Cardiac muscle cell (in vitro differentiated cells and primary cell): ENCODE data around the gene SLC29A1. TPM values are rescaled to one million over a fixed set of nuclear protein-coding genes. Genes with fewer than 3 reads are reported as not detected.
A peak's percentile ranks its signal among the peaks of the same experiment; 100 is the strongest.

ENCODE experiments used
- DNase-seq, 2 donors: peaks; one replicate each; pipeline versions ENCODE4 v3.0.0 to v3.0.0-alpha.2; 2010 to 2017; ENCODE audit warnings: low read depth in 1 of 2, low spot score in 1 of 2
- H3K27ac ChIP-seq: fragments of 200-600 bp; sonication (generic); 2 replicates; pipeline ENCODE4 v1.5.1; 2016
- H3K27me3 ChIP-seq: fragments of 200-600 bp; sonication (generic); 2 replicates; pipeline ENCODE4 v1.6.0; 2016; ENCODE audit warnings: control low read depth
- H3K36me3 ChIP-seq: fragments of 200-600 bp; sonication (generic); 2 replicates; pipeline ENCODE4 v1.5.1; 2016; ENCODE audit warnings: control low read depth
- H3K4me1 ChIP-seq: fragments of 200-600 bp; sonication (generic); 2 replicates; pipeline ENCODE4 v1.8.1; 2017; ENCODE audit warnings: low read depth, mild to moderate bottlenecking, mixed run types
- H3K4me3 ChIP-seq: fragments of 200-600 bp; sonication (generic); 2 replicates; pipeline ENCODE4 v1.5.1; 2016; ENCODE audit warnings: mild to moderate bottlenecking
- H3K9me3 ChIP-seq: fragments of 200-600 bp; sonication (generic); 2 replicates; pipeline ENCODE4 v1.5.1; 2017; ENCODE audit warnings: low read depth, mild to moderate bottlenecking, control low read depth
- polyA plus RNA-seq: library from polyadenylated mRNA; unstranded; fragments of >200 nt; fragmentation: Nextera tagmentation; extraction: Ambion mirVana; gene quantifications from 2 replicates; pipeline ENCODE4 v1.2.1, GENCODE V29; 2016
- total RNA-seq: library from RNA; depleted of rRNA; stranded (reverse); fragments of >200 nt; gene quantifications from 2 replicates; pipeline ENCODE4 v1.2.3, GENCODE V29; 2016
- TF ChIP-seq, protein P1 (sequence below): IDR thresholded peaks from 2 replicates; pipeline ENCODE4 v1.5.1; 2012; ENCODE audit warnings: low read depth, mild to moderate bottlenecking, low read length

Gene SLC29A1
- total and polyA plus RNA-seq, 2 experiments from 2014 or later = 62.7 to 88.7 TPM

GRCh38 chr6:44221291-44221960 lies 2.0 kb upstream of the SLC29A1 start:
- Histone ChIP-seq H3K4me3 (no peak overlapping the region), H3K27ac (peak overlapping the region; percentile 64), H3K27me3 (no peaks in the 10 kb centered on the region), H3K9me3 (no peaks in the 10 kb centered on the region), H3K4me1 (peaks cover 29% of the 10 kb centered on the region), H3K36me3 (no peaks in the 10 kb centered on the region)
- DNase-seq = peak; percentile 82 to 88
- TF ChIP-seq, protein P1, sequence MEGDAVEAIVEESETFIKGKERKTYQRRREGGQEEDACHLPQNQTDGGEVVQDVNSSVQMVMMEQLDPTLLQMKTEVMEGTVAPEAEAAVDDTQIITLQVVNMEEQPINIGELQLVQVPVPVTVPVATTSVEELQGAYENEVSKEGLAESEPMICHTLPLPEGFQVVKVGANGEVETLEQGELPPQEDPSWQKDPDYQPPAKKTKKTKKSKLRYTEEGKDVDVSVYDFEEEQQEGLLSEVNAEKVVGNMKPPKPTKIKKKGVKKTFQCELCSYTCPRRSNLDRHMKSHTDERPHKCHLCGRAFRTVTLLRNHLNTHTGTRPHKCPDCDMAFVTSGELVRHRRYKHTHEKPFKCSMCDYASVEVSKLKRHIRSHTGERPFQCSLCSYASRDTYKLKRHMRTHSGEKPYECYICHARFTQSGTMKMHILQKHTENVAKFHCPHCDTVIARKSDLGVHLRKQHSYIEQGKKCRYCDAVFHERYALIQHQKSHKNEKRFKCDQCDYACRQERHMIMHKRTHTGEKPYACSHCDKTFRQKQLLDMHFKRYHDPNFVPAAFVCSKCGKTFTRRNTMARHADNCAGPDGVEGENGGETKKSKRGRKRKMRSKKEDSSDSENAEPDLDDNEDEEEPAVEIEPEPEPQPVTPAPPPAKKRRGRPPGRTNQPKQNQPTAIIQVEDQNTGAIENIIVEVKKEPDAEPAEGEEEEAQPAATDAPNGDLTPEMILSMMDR = peak; percentile 83

DNA sequence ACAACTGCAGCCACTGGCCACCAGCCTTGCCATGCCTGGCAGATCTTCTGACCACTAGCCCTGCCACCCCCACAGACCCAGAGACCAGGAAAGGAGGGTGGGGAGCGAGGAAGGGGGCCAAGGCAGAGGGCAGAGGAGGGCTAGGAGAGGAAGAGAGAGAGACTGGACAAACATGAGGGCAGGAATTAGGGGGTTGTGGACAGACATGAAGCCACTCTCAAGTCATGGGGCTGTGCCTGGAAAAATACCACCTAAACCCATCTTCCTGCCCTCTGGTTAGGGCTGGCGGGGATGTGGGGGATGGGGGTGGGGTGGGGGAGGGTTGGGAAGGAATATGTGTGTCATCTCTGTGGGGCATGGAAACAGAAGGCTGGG lies 1.4 kb upstream of the SLC29A1 start:
- no peak for DNase-seq
- Histone ChIP-seq H3K27me3 (no peaks in the 10 kb centered on the region), H3K4me3 (no peak overlapping the region), H3K27ac (peak overlapping the region; percentile 64), H3K4me1 (peaks cover 30% of the 10 kb centered on the region), H3K36me3 (no peaks in the 10 kb centered on the region), H3K9me3 (no peaks in the 10 kb centered on the region)
- TF ChIP-seq, protein P1 = no peak

DNA sequence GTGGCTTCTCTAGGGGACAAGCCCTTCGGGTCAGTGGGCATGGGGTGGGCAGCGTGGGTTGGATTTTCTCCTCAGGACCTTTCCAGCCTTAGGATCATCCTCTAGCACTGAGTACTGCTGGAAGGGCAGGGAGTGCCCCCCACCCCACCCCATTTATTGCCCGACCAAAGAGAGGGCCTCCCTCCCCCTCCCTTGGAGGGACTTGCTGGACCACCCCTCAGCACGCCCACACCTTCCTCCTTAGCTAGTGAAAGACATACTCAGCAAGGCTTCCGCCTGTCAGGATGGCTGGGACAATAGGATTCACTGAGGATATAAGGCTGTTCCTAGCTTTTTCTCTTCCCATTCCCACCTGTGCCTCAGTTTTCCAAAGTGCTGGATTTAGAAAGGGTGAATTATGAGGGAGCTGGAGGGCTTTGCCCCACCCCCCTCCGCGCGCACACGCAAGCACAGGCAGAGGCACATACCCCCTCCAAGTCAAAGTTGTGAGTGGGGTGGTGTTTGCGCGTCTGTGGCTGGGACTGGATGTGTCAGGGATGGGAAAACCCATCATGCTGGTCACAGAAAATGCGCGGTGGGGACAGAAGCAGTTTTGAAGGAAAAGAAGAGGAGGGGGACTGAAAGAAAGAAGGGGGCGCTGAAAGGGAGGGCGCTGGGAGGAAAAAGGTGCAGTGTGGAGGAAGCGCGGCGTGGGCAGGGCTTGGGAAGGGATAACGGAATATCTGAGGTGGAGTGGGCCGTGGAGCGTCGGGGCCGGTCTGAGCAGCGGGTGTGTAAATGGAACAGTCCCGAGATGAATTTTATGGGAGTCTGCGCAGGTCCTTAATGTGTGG lies 693 bp upstream of the SLC29A1 start:
- DNase-seq = no peak
- no peaks in the 10 kb centered on the region for H3K36me3 ChIP-seq
- no peak overlapping the region for H3K27ac ChIP-seq
- no peaks in the 10 kb centered on the region for H3K9me3 ChIP-seq
- H3K4me1 ChIP-seq = peaks cover 30% of the 10 kb centered on the region
- TF ChIP-seq, protein P1 = no peak
- H3K4me3 ChIP-seq = peak overlapping the region; percentile 47
- H3K27me3 ChIP-seq = no peaks in the 10 kb centered on the region

DNA sequence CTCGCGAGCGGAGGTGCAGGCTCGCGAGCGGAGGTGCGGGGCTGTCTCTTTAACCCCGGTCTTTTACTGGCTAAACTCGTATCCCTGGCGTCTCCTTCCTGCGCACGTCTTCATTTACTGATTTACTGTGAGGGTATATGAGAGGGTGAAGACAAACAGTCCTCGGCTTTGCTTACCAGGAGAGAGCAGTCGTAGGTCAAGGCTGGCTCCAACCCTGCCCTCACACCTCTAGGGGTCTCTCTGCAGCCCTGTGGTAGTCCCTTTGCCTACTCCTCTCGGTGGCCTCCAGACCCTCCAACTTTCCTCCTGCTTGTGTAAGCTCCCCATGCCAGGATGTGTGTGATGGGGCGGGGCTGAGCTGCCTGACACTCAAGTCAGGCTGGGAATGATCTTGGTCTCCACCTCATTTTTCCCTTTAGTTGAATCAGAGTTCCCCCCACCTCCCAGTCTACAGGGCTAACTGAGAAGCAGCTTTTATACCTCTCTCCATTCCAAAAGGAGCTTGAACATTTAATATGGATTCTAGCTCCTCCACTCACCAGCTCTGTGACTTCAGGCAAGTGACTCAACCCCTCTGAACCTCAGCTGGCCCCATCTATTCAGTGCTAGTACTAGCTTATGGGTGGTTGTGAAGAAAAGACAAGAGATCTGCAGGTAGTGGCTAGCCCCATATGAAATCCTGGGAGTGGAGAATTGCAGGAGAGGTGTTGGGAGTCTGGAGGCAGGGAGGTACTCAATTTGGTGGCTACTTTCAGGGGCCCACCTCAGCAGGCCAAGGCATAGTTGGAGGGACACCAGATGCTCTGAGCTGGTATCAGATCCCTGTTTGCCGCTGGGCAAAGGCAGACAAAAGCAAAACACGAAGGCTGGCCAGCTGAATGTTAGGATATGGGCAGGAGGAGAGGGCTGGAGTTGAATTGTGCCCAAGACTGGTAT lies 902 bp downstream of the SLC29A1 start:
- no peaks in the 10 kb centered on the region for H3K9me3 ChIP-seq
- TF ChIP-seq, protein P1 = no peak
- peak; percentile 16 to 39 for DNase-seq
- H3K27ac ChIP-seq = no peak overlapping the region
- H3K27me3 ChIP-seq = no peaks in the 10 kb centered on the region
- peaks cover 36% of the 10 kb centered on the region for H3K4me1 ChIP-seq
- no peaks in the 10 kb centered on the region for H3K36me3 ChIP-seq
- peak overlapping the region; percentile 47 for H3K4me3 ChIP-seq

DNA sequence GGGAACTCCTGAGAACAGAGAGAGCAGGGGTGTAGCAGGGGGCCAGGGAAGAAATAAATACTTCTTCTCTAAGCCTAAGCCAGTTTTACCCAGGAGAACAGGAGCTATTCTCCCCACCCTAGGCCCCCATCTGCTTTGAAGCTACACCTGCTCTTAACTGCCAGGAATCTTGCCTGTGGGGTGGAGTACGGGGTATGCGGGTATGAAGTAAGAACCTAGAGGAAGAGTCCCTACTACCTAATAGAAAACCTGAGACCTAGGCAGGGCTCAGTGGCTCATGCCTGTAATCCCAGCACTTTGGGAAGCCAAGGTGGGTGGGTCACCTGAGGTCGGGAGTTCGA lies 1.5 kb downstream of the SLC29A1 start:
- Histone ChIP-seq H3K4me1 (peaks cover 36% of the 10 kb centered on the region), H3K27ac (no peak overlapping the region)
- TF ChIP-seq, protein P1 = no peak

More for the DNA sequence above, 1.5 kb downstream of the SLC29A1 start:
- Histone ChIP-seq H3K36me3 (no peaks in the 10 kb centered on the region), H3K4me3 (no peak overlapping the region), H3K27me3 (no peaks in the 10 kb centered on the region), H3K9me3 (no peaks in the 10 kb centered on the region)
- DNase-seq = no peak
